A549 (cell line): ENCODE measurements around the gene GALNTL6. TPM values are rescaled to one million over a fixed set of nuclear protein-coding genes. Genes with fewer than 3 reads are reported as not detected.

Experiments used
- ATAC-seq, 2 experiments: fragments of 200-7000 bp in 1 of 2; fragments of >200 bp in 1 of 2; cut with Nextera tagmentation in 1 of 2; cut with Tn5 transposase in 1 of 2; 3 replicates each; pipeline versions ENCODE4 v1.8.0 to v1.9.1; 2018 to 2020; ENCODE audit warnings: mild to moderate bottlenecking in 1 of 2, moderate library complexity in 1 of 2
- CTCF ChIA-PET: fragments of 300-600 bp; sonication (Branson Sonifier 250); formaldehyde crosslinking; extraction: SDS; loops from one replicate; lab custom pipeline; 2021; ENCODE audit warnings: antibody characterized with exemption, inconsistent platforms; lab: Yijun Ruan, JAX
- POLR2A ChIA-PET: fragments of 350-600 bp; formaldehyde crosslinking; extraction: SDS; loops from one replicate; lab custom pipeline; 2021; ENCODE audit warnings: antibody characterized with exemption, inconsistent platforms; lab: Yijun Ruan, JAX
- DNase-seq, 2 experiments: peaks; one replicate each; pipeline versions ENCODE4 v3.0.0 to v3.0.0-alpha.2; 2011 to 2016; ENCODE audit warnings: low read depth in 1 of 2, low spot score in 1 of 2
- FAIRE-seq: peaks from 2 replicates; lab custom pipeline; 2011; peaks lifted over from hg19 to GRCh38; lab: Jason Lieb, UNC
- H3K27ac ChIP-seq, 2 experiments: fragments of >200 bp; sonication (Bioruptor Twin); formaldehyde crosslinking; 3 replicates each; pipeline ENCODE4 v1.5.1; 2016 to 2017
- H3K4me1 ChIP-seq: fragments of >200 bp; sonication (Bioruptor Twin); formaldehyde crosslinking; 3 replicates; pipeline ENCODE4 v1.6.1; 2016
- H3K4me2 ChIP-seq: fragments of >200 bp; sonication (Bioruptor Twin); formaldehyde crosslinking; 3 replicates; pipeline ENCODE4 v1.6.1; 2016
- H3K4me3 ChIP-seq: fragments of >200 bp; sonication (Bioruptor Twin); formaldehyde crosslinking; 3 replicates; pipeline ENCODE4 v1.5.1; 2016
- H3K9me3 ChIP-seq: fragments of >200 bp; sonication (Bioruptor Twin); formaldehyde crosslinking; 3 replicates; pipeline ENCODE4 v1.6.1; 2016
- CEBPB ChIP-seq, 2 experiments: fragments of >200 bp in 1 of 2; sonication (Bioruptor Twin) in 1 of 2; formaldehyde crosslinking in 1 of 2; IDR thresholded peaks; 2 replicates each; pipeline ENCODE4 v1.6.1; 2012 to 2016
- CTCF ChIP-seq: fragments of >200 bp; sonication (Bioruptor Twin); formaldehyde crosslinking; IDR thresholded peaks from 3 replicates; pipeline ENCODE4 v1.5.1; 2016
- EHF ChIP-seq: fragments of 250-450 bp; sonication (Bioruptor Pico); IDR thresholded peaks from 2 replicates; pipeline ENCODE4 v1.5.0; 2020; ENCODE audit warnings: mild to moderate bottlenecking
- EP300 ChIP-seq, 2 experiments: fragments of >200 bp; sonication (Bioruptor Twin); formaldehyde crosslinking; IDR thresholded peaks; 2 replicates in 1 of 2; 3 replicates in 1 of 2; pipeline ENCODE4 v1.6.1; 2016 to 2017
- ESRRA ChIP-seq: fragments of 150-350 bp; IDR thresholded peaks from 2 replicates; pipeline ENCODE4 v1.6.1; 2014; ENCODE audit warnings: mild to moderate bottlenecking, low read length, borderline replicate concordance
- FOSB ChIP-seq: fragments of 250-450 bp; sonication (Bioruptor Pico); IDR thresholded peaks from 2 replicates; pipeline ENCODE4 v1.5.0; 2020; ENCODE audit warnings: mild to moderate bottlenecking, moderate library complexity
- FOXS1 ChIP-seq: fragments of 250-450 bp; sonication (Bioruptor Pico); IDR thresholded peaks from 2 replicates; pipeline ENCODE4 v1.5.0; 2020; ENCODE audit warnings: mild to moderate bottlenecking, moderate library complexity
- GATA3 ChIP-seq: IDR thresholded peaks from 2 replicates; pipeline ENCODE4 v1.6.1; 2012; ENCODE audit warnings: borderline replicate concordance
- HOXA7 ChIP-seq: fragments of 250-450 bp; sonication (Bioruptor Pico); IDR thresholded peaks from 2 replicates; pipeline ENCODE4 v1.5.0; 2020; ENCODE audit warnings: mild to moderate bottlenecking, moderate library complexity
- JUNB ChIP-seq: fragments of >200 bp; sonication (Bioruptor Twin); formaldehyde crosslinking; IDR thresholded peaks from 2 replicates; pipeline ENCODE4 v1.6.1; 2016
- KDM1A ChIP-seq: fragments of 200-600 bp; sonication (generic); IDR thresholded peaks from 2 replicates; pipeline ENCODE4 v1.6.1; 2016; ENCODE audit warnings: low read depth, mild to moderate bottlenecking
- PHF8 ChIP-seq: fragments of 200-600 bp; sonication (generic); IDR thresholded peaks from 2 replicates; pipeline ENCODE4 v1.6.1; 2016; ENCODE audit warnings: low read depth, mild to moderate bottlenecking, antibody characterized with exemption, moderate library complexity, borderline replicate concordance
- RAD21 ChIP-seq, 2 experiments: fragments of >200 bp in 1 of 2; sonication (Bioruptor Twin) in 1 of 2; formaldehyde crosslinking in 1 of 2; IDR thresholded peaks in 1 of 2; conservative IDR thresholded peaks in 1 of 2; 2 replicates in 1 of 2; 3 replicates in 1 of 2; pipeline ENCODE4 v1.6.1; 2012 to 2018; ENCODE audit warnings: inconsistent platforms in 1 of 2
- RARB ChIP-seq: fragments of 250-450 bp; sonication (Bioruptor Pico); IDR thresholded peaks from 2 replicates; pipeline ENCODE4 v1.8.0; 2021; ENCODE audit warnings: mild to moderate bottlenecking, moderate library complexity
- RCOR1 ChIP-seq: fragments of 150-350 bp; IDR thresholded peaks from 2 replicates; pipeline ENCODE4 v1.6.1; 2014; ENCODE audit warnings: antibody characterized with exemption, low read length, low read depth
- RNF2 ChIP-seq: fragments of 200-600 bp; sonication (generic); IDR thresholded peaks from 2 replicates; pipeline ENCODE4 v1.6.1; 2016; ENCODE audit warnings: low read depth, mild to moderate bottlenecking, antibody characterized with exemption, moderate library complexity, borderline replicate concordance
- SREBF2 ChIP-seq: fragments of 450-650 bp; IDR thresholded peaks from 2 replicates; pipeline ENCODE4 v1.6.1; 2014; ENCODE audit warnings: mild to moderate bottlenecking, moderate library complexity
- ZNF302 ChIP-seq: fragments of 250-450 bp; sonication (Bioruptor Pico); IDR thresholded peaks from 2 replicates; pipeline ENCODE4 v1.9.0; 2021; ENCODE audit warnings: inconsistent platforms, mild to moderate bottlenecking, moderate library complexity
- WGBS: methylation state at CpG from one replicate; pipeline ENCODE4 v1.1.6; 2017; ENCODE audit errors: missing lambda C conversion rate; 5-methylcytosine and 5-hydroxymethylcytosine counted together
- polyA plus RNA-seq, 4 experiments: library from polyadenylated mRNA; depleted of rRNA in 3 of 4; stranded (reverse); fragments of >200 nt; fragmentation: RNase III in 1 of 4; extraction: RNeasy Plus Mini Kit Qiagen cat#74134 plus additional on column Dnase treatment in 1 of 4; gene quantifications; 2 replicates in 3 of 4; 3 replicates in 1 of 4; pipeline ENCODE4 v1.2.3, GENCODE V29; 2011 to 2017
- TF ChIP-seq, protein P1 (sequence below): IDR thresholded peaks from 2 replicates; pipeline ENCODE4 v1.6.1; 2012
- TF ChIP-seq, protein P2 (sequence below): IDR thresholded peaks from 2 replicates; pipeline ENCODE4 v1.6.1; 2012; ENCODE audit warnings: low read depth, borderline replicate concordance

The GALNTL6 gene
- polyA plus RNA-seq, 2 of the 4 experiments (the other 2 are of a cell fraction): 0.06 to 0.49 TPM

DNA sequence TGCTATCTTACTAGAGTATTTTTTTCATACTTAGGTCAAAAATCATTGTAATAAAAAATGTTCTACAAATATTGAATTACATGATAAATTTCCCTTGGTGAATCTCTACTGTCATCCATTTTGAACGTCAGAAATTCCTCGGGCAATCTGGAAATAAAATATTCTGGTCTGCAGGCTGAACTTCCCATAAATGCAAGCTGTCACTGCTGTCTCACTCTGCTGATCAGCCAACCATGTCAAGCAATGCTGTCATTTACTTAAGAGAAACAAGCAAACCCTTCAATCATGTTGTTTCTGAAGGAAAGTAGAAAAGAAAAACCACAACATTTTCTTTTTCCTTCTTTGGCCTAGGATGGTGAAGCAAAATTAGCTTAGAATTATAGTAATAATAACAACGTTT lies 841.3 kb downstream of the GALNTL6 start:
- CTCF ChIA-PET: no interaction called here
- FAIRE-seq (no peak), ATAC-seq (no peak), DNase-seq (no peak)
- TF ChIP-seq HOXA7 (CRISPR knock-in tag): no peak
- TF ChIP-seq KDM1A: no peak
- TF ChIP-seq SREBF2: no peak
- no peak for TF ChIP-seq EHF
- TF ChIP-seq CEBPB (IDR thresholded peaks at IDR 0.05): no peak
- no peak for TF ChIP-seq FOSB
- TF ChIP-seq GATA3: no peak
- no peak for TF ChIP-seq RNF2
- no peak for TF ChIP-seq FOXS1 (CRISPR knock-in tag)
- no peak for TF ChIP-seq PHF8
- TF ChIP-seq RARB (CRISPR knock-in tag): no peak
- TF ChIP-seq RCOR1: no peak
- POLR2A ChIA-PET: no interaction called here
- Histone ChIP-seq H3K9me3 (no peaks in the 10 kb centered on the region), H3K4me1 (no peaks in the 10 kb centered on the region), H3K4me2 (no peak overlapping the region), H3K27ac (no peak overlapping the region), H3K4me3 (no peak overlapping the region)
- 78% methylated on average over 3 of the region's 3 CpGs for WGBS

DNA sequence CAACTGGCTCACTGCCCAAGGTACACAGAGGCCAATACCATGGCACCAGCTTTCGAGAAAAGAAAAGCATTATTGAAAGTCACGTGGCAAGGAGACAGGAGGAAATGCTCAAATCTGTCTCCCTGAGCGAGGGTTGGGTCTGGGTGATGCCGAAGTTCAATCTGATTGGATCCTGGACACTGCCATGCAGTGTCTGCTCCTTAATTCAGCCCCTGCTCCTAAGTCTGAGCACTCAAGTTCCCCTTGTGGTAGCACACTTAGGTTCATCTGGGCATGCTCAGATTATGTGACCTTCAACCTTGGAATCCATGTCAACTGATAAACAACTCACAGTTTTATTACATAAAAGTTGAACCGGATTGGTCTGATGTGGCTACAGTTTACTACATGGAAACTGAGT lies 842.9 kb downstream of the GALNTL6 start:
- POLR2A ChIA-PET: no interaction called here
- H3K4me3 ChIP-seq: no peak overlapping the region
- DNase-seq: no peak
- no peak for FAIRE-seq
- WGBS: 83% methylated on average over 5 of the region's 5 CpGs
- no peak for TF ChIP-seq JUNB
- no peak for TF ChIP-seq GATA3
- TF ChIP-seq, protein P1, sequence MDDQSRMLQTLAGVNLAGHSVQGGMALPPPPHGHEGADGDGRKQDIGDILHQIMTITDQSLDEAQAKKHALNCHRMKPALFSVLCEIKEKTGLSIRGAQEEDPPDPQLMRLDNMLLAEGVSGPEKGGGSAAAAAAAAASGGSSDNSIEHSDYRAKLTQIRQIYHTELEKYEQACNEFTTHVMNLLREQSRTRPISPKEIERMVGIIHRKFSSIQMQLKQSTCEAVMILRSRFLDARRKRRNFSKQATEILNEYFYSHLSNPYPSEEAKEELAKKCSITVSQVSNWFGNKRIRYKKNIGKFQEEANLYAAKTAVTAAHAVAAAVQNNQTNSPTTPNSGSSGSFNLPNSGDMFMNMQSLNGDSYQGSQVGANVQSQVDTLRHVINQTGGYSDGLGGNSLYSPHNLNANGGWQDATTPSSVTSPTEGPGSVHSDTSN: no peak
- no peak for TF ChIP-seq EP300 (IDR thresholded peaks at IDR 0.05)
- TF ChIP-seq, protein P2, sequence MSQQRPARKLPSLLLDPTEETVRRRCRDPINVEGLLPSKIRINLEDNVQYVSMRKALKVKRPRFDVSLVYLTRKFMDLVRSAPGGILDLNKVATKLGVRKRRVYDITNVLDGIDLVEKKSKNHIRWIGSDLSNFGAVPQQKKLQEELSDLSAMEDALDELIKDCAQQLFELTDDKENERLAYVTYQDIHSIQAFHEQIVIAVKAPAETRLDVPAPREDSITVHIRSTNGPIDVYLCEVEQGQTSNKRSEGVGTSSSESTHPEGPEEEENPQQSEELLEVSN: no peak
- no peak for TF ChIP-seq FOSB
- TF ChIP-seq KDM1A: no peak
- TF ChIP-seq ZNF302 (CRISPR knock-in tag): no peak
- TF ChIP-seq, all 56 proteins: peak for 0
- Histone ChIP-seq H3K27ac (no peak overlapping the region), H3K9me3 (no peaks in the 10 kb centered on the region), H3K4me1 (no peaks in the 10 kb centered on the region), H3K4me2 (no peak overlapping the region)
- no peak for ATAC-seq
- CTCF ChIA-PET: no interaction called here

DNA sequence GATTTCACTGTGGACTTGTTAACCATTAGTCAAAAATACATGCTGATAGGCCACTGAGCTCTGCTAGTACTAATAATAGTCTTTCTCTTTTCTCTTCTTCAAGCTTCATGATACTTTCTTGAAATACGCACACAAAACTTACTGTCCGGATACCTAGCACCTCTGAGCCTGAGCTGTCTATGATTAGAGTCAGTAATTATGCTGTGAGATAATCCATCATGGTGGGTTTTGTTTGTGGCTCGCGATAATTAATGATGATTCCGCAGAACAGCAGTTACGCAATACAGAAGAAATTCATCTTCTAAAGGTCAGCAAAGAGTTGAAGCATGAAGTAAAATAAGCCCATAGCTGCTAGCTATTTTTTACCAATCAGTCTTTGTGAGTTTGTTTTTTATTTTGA lies 843.9 kb downstream of the GALNTL6 start:
- Histone ChIP-seq H3K4me3 (no peak overlapping the region), H3K27ac (no peak overlapping the region), H3K9me3 (no peaks in the 10 kb centered on the region), H3K4me2 (no peak overlapping the region), H3K4me1 (no peaks in the 10 kb centered on the region)
- no peak for FAIRE-seq
- no peak for DNase-seq
- WGBS: over 99% methylated on average over 6 of the region's 6 CpGs
- ChIA-PET POLR2A (no interaction called here), CTCF (no interaction called here)
- no peak for TF ChIP-seq ESRRA
- peak; percentile 47 to 68; a peak in 3 of 4 replicates for TF ChIP-seq CEBPB (IDR thresholded peaks at IDR 0.05)
- TF ChIP-seq, all 56 proteins: peak for 1
- ATAC-seq: no peak

DNA sequence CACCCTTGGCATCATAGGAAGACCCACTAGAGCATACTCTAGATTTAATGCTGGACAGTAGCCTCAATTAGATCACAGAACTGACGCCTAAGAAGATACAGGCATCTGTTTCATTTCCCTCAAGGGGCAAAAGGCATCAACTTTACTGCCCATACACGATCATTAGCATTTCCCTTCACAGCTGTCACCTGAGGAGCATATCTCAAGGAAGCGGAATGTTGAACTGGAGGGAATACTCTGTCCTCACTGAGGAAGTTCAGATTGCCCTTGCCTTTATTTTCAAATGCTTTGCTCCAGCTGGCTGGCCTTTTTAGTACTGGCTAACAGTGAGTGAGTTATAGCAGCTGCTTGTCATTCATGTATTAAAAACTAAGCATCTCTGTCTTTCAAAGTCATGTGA lies 847.0 kb downstream of the GALNTL6 start:
- 74% methylated on average over 3 of the region's 3 CpGs for WGBS
- TF ChIP-seq RAD21 (conservative IDR thresholded peaks at IDR 0.05 in 1 of 2, IDR thresholded peaks at IDR 0.05 in 1 of 2) (no peak), CTCF (no peak), CEBPB (IDR thresholded peaks at IDR 0.05) (no peak)
- Histone ChIP-seq H3K9me3 (no peaks in the 10 kb centered on the region), H3K4me3 (no peak overlapping the region), H3K4me1 (no peaks in the 10 kb centered on the region), H3K27ac (no peak overlapping the region), H3K4me2 (no peak overlapping the region)
- ChIA-PET CTCF (no interaction called here), POLR2A (no interaction called here)
- FAIRE-seq: no peak
- DNase-seq: no peak
- no peak for ATAC-seq
